HepG2 (cell line): ENCODE data around the gene SMIM38. TPM values are rescaled to one million over a fixed set of nuclear protein-coding genes. Genes with fewer than 3 reads are reported as not detected.

Experiments
- BRCA1 ChIP-seq: sonication (generic); formaldehyde crosslinking; IDR thresholded peaks from 2 replicates; pipeline ENCODE4 v1.4.0; 2020; ENCODE audit warnings: missing genetic modification reagents
- EP300 ChIP-seq, 3 experiments: sonication (generic) in 1 of 3; formaldehyde crosslinking in 1 of 3; IDR thresholded peaks; 2 replicates each; pipeline versions ENCODE4 v1.5.1 to v1.6.1; 2011 to 2020; ENCODE audit warnings: low read depth in 2 of 3, low read length in 2 of 3, borderline replicate concordance in 1 of 3, improper control_type of control experiment in 1 of 3, mild to moderate bottlenecking in 1 of 3, missing genetic modification reagents in 1 of 3, moderate library complexity in 1 of 3
- NFYB ChIP-seq: sonication (generic); formaldehyde crosslinking; IDR thresholded peaks from 2 replicates; pipeline ENCODE4 v1.4.0; 2020; ENCODE audit warnings: missing genetic modification reagents
- REL ChIP-seq: sonication (generic); formaldehyde crosslinking; conservative IDR thresholded peaks from 2 replicates; pipeline ENCODE4 v1.8.0; 2022; ENCODE audit warnings: mild to moderate bottlenecking, missing genetic modification reagents, moderate library complexity
- TP53 ChIP-seq: sonication (generic); formaldehyde crosslinking; conservative IDR thresholded peaks from 2 replicates; pipeline ENCODE4 v1.4.0; 2020; ENCODE audit warnings: missing genetic modification reagents
- ZNF34 ChIP-seq: sonication (generic); formaldehyde crosslinking; IDR thresholded peaks from 2 replicates; pipeline ENCODE4 v1.4.0; 2020; ENCODE audit warnings: mild to moderate bottlenecking, missing genetic modification reagents, borderline replicate concordance
- ZNF484 ChIP-seq: sonication (generic); formaldehyde crosslinking; IDR thresholded peaks from 2 replicates; pipeline ENCODE4 v1.5.1; 2020; ENCODE audit warnings: mild to moderate bottlenecking, low read depth, missing genetic modification reagents, borderline replicate concordance
- ZNF644 ChIP-seq: IDR thresholded peaks from 2 replicates; pipeline ENCODE4 v1.6.1; 2016; ENCODE audit warnings: low read depth
- ZNF703 ChIP-seq: sonication (generic); formaldehyde crosslinking; IDR thresholded peaks from 2 replicates; pipeline ENCODE4 v1.5.1; 2020; ENCODE audit warnings: missing genetic modification reagents, mild to moderate bottlenecking, moderate library complexity, borderline replicate concordance
- ZNF768 ChIP-seq: sonication (generic); formaldehyde crosslinking; IDR thresholded peaks from 2 replicates; pipeline ENCODE4 v1.4.0; 2020; ENCODE audit warnings: missing genetic modification reagents
- polyA plus RNA-seq, 8 experiments: library from polyadenylated mRNA; depleted of rRNA in 3 of 8; stranded (reverse) in 7 of 8; unstranded in 1 of 8; fragments of >200 nt; fragmentation: Illumina TruSeq in 4 of 8; extraction: Trizol in 4 of 8; gene quantifications; 2 replicates each; pipeline versions ENCODE4 v1.2.1 to v1.2.3, GENCODE V29; 2011 to 2016; ENCODE audit warnings: low read depth in 4 of 8, missing spikeins in 1 of 8, mixed read lengths in 1 of 8; ENCODE audit not compliant: insufficient read depth in 1 of 8
- total RNA-seq, 5 experiments: library from RNA; depleted of rRNA; stranded (reverse); fragments of >200 nt; fragmentation: Illumina TruSeq; extraction: Trizol; gene quantifications; 2 replicates each; pipeline ENCODE4 v1.2.3, GENCODE V29; 2016; ENCODE audit warnings: low read depth in 1 of 5
- TF ChIP-seq, protein P1 (sequence below): sonication (generic); formaldehyde crosslinking; IDR thresholded peaks from 2 replicates; pipeline ENCODE4; 2020; ENCODE audit warnings: missing genetic modification reagents, mild to moderate bottlenecking, borderline replicate concordance
- TF ChIP-seq, protein P2 (sequence below): IDR thresholded peaks from 2 replicates; pipeline ENCODE4 v1.6.1; 2016; ENCODE audit warnings: missing compliant biosample characterization, missing genetic modification reagents, borderline replicate concordance
- TF ChIP-seq, protein P3 (sequence below), 2 experiments: sonication (generic) in 1 of 2; formaldehyde crosslinking in 1 of 2; IDR thresholded peaks; 2 replicates each; pipeline versions ENCODE4 v1.4.0 to v1.6.1; 2018 to 2020; ENCODE audit warnings: missing genetic modification reagents in 2 of 2, borderline replicate concordance in 1 of 2, low read depth in 1 of 2, mild to moderate bottlenecking in 1 of 2, missing biosample characterization in 1 of 2
- TF ChIP-seq, protein P4 (sequence below): sonication (generic); formaldehyde crosslinking; IDR thresholded peaks from 2 replicates; pipeline ENCODE4 v1.4.0; 2020; ENCODE audit warnings: missing genetic modification reagents, borderline replicate concordance

Gene SMIM38
- total and polyA plus RNA-seq, 2 of the 13 experiments (the other 11 are each of a cell fraction or from before 2014, with no cell fraction given): 0.30 to 0.40 TPM

GRCh38 chr11:69131644-69132300 lies 24.0 kb upstream of the SMIM38 start (continued):
- peak in 1 of 2 experiments; percentile 24; a peak in 1 of 4 replicates for TF ChIP-seq EP300 (IDR thresholded peaks at IDR 0.05; ENCODE audit: low read depth in 2 of 2, low read length in 2 of 2)
- no peak for TF ChIP-seq EP300 (CRISPR knock-in tag; IDR thresholded peaks at IDR 0.05; ENCODE audit: borderline replicate concordance)
- TF ChIP-seq ZNF703: no peak
- TF ChIP-seq REL (CRISPR knock-in tag): no peak
- TF ChIP-seq, protein P1, sequence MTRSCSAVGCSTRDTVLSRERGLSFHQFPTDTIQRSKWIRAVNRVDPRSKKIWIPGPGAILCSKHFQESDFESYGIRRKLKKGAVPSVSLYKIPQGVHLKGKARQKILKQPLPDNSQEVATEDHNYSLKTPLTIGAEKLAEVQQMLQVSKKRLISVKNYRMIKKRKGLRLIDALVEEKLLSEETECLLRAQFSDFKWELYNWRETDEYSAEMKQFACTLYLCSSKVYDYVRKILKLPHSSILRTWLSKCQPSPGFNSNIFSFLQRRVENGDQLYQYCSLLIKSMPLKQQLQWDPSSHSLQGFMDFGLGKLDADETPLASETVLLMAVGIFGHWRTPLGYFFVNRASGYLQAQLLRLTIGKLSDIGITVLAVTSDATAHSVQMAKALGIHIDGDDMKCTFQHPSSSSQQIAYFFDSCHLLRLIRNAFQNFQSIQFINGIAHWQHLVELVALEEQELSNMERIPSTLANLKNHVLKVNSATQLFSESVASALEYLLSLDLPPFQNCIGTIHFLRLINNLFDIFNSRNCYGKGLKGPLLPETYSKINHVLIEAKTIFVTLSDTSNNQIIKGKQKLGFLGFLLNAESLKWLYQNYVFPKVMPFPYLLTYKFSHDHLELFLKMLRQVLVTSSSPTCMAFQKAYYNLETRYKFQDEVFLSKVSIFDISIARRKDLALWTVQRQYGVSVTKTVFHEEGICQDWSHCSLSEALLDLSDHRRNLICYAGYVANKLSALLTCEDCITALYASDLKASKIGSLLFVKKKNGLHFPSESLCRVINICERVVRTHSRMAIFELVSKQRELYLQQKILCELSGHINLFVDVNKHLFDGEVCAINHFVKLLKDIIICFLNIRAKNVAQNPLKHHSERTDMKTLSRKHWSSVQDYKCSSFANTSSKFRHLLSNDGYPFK (CRISPR knock-in tag): 0 out of 2 replicates have a peak, but pooled peaks have one; percentile 19
- TF ChIP-seq, protein P2, sequence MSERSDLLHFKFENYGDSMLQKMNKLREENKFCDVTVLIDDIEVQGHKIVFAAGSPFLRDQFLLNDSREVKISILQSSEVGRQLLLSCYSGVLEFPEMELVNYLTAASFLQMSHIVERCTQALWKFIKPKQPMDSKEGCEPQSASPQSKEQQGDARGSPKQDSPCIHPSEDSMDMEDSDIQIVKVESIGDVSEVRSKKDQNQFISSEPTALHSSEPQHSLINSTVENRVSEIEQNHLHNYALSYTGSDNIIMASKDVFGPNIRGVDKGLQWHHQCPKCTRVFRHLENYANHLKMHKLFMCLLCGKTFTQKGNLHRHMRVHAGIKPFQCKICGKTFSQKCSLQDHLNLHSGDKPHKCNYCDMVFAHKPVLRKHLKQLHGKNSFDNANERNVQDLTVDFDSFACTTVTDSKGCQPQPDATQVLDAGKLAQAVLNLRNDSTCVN (CRISPR knock-in tag): peak; percentile 50; the same call in 1 of the 2 replicates
- no peak for TF ChIP-seq NFYB (CRISPR knock-in tag)
- no peak for TF ChIP-seq BRCA1
- TF ChIP-seq, protein P3, sequence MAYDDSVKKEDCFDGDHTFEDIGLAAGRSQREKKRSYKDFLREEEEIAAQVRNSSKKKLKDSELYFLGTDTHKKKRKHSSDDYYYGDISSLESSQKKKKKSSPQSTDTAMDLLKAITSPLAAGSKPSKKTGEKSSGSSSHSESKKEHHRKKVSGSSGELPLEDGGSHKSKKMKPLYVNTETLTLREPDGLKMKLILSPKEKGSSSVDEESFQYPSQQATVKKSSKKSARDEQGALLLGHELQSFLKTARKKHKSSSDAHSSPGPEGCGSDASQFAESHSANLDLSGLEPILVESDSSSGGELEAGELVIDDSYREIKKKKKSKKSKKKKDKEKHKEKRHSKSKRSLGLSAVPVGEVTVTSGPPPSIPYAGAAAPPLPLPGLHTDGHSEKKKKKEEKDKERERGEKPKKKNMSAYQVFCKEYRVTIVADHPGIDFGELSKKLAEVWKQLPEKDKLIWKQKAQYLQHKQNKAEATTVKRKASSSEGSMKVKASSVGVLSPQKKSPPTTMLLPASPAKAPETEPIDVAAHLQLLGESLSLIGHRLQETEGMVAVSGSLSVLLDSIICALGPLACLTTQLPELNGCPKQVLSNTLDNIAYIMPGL (CRISPR knock-in tag; IDR thresholded peaks at IDR 0.05; ENCODE audit: borderline replicate concordance in 1 of 2, low read depth in 1 of 2): peak in 1 of 2 experiments; percentile 83; a peak in 1 of 4 replicates
- no peak for TF ChIP-seq ZNF484 (CRISPR knock-in tag)
- no peak for TF ChIP-seq TP53
- TF ChIP-seq ZNF768 (CRISPR knock-in tag): no peak
- TF ChIP-seq, protein P4, sequence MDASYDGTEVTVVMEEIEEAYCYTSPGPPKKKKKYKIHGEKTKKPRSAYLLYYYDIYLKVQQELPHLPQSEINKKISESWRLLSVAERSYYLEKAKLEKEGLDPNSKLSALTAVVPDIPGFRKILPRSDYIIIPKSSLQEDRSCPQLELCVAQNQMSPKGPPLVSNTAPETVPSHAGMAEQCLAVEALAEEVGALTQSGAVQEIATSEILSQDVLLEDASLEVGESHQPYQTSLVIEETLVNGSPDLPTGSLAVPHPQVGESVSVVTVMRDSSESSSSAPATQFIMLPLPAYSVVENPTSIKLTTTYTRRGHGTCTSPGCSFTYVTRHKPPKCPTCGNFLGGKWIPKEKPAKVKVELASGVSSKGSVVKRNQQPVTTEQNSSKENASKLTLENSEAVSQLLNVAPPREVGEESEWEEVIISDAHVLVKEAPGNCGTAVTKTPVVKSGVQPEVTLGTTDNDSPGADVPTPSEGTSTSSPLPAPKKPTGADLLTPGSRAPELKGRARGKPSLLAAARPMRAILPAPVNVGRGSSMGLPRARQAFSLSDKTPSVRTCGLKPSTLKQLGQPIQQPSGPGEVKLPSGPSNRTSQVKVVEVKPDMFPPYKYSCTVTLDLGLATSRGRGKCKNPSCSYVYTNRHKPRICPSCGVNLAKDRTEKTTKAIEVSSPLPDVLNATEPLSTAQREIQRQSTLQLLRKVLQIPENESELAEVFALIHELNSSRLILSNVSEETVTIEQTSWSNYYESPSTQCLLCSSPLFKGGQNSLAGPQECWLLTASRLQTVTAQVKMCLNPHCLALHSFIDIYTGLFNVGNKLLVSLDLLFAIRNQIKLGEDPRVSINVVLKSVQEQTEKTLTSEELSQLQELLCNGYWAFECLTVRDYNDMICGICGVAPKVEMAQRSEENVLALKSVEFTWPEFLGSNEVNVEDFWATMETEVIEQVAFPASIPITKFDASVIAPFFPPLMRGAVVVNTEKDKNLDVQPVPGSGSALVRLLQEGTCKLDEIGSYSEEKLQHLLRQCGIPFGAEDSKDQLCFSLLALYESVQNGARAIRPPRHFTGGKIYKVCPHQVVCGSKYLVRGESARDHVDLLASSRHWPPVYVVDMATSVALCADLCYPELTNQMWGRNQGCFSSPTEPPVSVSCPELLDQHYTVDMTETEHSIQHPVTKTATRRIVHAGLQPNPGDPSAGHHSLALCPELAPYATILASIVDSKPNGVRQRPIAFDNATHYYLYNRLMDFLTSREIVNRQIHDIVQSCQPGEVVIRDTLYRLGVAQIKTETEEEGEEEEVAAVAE (CRISPR knock-in tag): no peak
- no peak for TF ChIP-seq ZNF34
- TF ChIP-seq ZNF644 (CRISPR knock-in tag): no peak
